Neural progenitor cell (in vitro differentiated cells): Measurements from ENCODE around the gene RPL12. TPM values are rescaled to one million over a fixed set of nuclear protein-coding genes. Genes with fewer than 3 reads are reported as not detected.

ENCODE experiments used
- DNase-seq: peaks from one replicate; pipeline ENCODE4 v3.0.0-alpha.2; 2016; ENCODE audit warnings: low spot score
- H2AFZ ChIP-seq: fragments of 200-600 bp; sonication (generic); replicated peaks from 2 replicates; pipeline ENCODE4 v1.6.1; 2016; ENCODE audit warnings: antibody characterized with exemption
- H3F3A ChIP-seq: fragments of 200-600 bp; sonication (generic); 2 replicates; pipeline ENCODE4 v1.6.1; 2016; ENCODE audit warnings: antibody characterized with exemption, low read depth
- H3K27ac ChIP-seq: fragments of 200-600 bp; sonication (generic); 2 replicates; pipeline ENCODE4 v1.5.1; 2016; ENCODE audit warnings: mild to moderate bottlenecking
- H3K27me3 ChIP-seq: fragments of 200-600 bp; sonication (generic); 2 replicates; pipeline ENCODE4 v1.6.1; 2016; ENCODE audit warnings: mild to moderate bottlenecking, moderate library complexity
- H3K36me3 ChIP-seq: fragments of 200-600 bp; sonication (generic); 2 replicates; pipeline ENCODE4 v1.5.1; 2016
- H3K4me1 ChIP-seq: fragments of 200-600 bp; sonication (generic); 2 replicates; pipeline ENCODE4 v1.6.1; 2016; ENCODE audit warnings: mixed run types
- H3K4me2 ChIP-seq: fragments of 200-600 bp; sonication (generic); 2 replicates; pipeline ENCODE4 v1.6.1; 2016
- H3K4me3 ChIP-seq: fragments of 200-600 bp; sonication (generic); 2 replicates; pipeline ENCODE4 v1.5.1; 2016
- H3K79me2 ChIP-seq: fragments of 200-600 bp; sonication (generic); 2 replicates; pipeline ENCODE4 v1.6.1; 2016; ENCODE audit warnings: low read depth
- H3K9ac ChIP-seq: fragments of 200-600 bp; sonication (generic); 2 replicates; pipeline ENCODE4 v1.6.1; 2016
- H3K9me3 ChIP-seq: fragments of 200-600 bp; sonication (generic); 2 replicates; pipeline ENCODE4 v1.5.1; 2016; ENCODE audit warnings: low read depth
- H4K20me1 ChIP-seq: fragments of 200-600 bp; sonication (generic); 2 replicates; pipeline ENCODE4 v1.6.1; 2016; ENCODE audit warnings: low read depth
- H3K27ac Mint-ChIP-seq: 3 replicates; pipeline ENCODE4 v1.8.0; 2021; ENCODE audit warnings: mixed read lengths
- H3K27me3 Mint-ChIP-seq: 2 replicates; pipeline ENCODE4 v1.8.0; 2022; ENCODE audit warnings: low read depth, mild to moderate bottlenecking, inconsistent platforms, moderate library complexity, mixed read lengths; ENCODE audit not compliant: insufficient read depth
- H3K36me3 Mint-ChIP-seq: 3 replicates; pipeline ENCODE4 v1.8.0; 2021; ENCODE audit warnings: mixed read lengths
- H3K4me1 Mint-ChIP-seq: 3 replicates; pipeline ENCODE4 v1.8.0; 2021; ENCODE audit warnings: mixed read lengths
- H3K4me3 Mint-ChIP-seq: 3 replicates; pipeline ENCODE4 v1.8.0; 2021; ENCODE audit warnings: mild to moderate bottlenecking, moderate library complexity, mixed read lengths
- H3K9me3 Mint-ChIP-seq: 3 replicates; pipeline ENCODE4 v1.8.0; 2020; ENCODE audit warnings: mixed read lengths
- EZH2 ChIP-seq: fragments of 200-600 bp; sonication (generic); IDR thresholded peaks from 2 replicates; pipeline ENCODE4 v1.6.1; 2017; ENCODE audit warnings: antibody characterized with exemption, mild to moderate bottlenecking, moderate library complexity
- EZH2phosphoT487 ChIP-seq: fragments of 200-600 bp; sonication (generic); IDR thresholded peaks from 2 replicates; pipeline ENCODE4 v1.6.1; 2017; ENCODE audit warnings: antibody characterized with exemption
- total RNA-seq: library from RNA; depleted of rRNA; stranded (reverse); fragments of >200 nt; gene quantifications from 2 replicates; pipeline ENCODE4 v1.2.3, GENCODE V29; 2015; ENCODE audit warnings: low replicate concordance
- TF ChIP-seq, protein P1 (sequence below): fragments of 200-600 bp; sonication (generic); IDR thresholded peaks from 2 replicates; pipeline ENCODE4 v1.5.1; 2017; ENCODE audit warnings: antibody characterized with exemption, mild to moderate bottlenecking

The RPL12 gene
- total RNA-seq, 1 donor from 2014 or later: 2,064 TPM

DNA sequence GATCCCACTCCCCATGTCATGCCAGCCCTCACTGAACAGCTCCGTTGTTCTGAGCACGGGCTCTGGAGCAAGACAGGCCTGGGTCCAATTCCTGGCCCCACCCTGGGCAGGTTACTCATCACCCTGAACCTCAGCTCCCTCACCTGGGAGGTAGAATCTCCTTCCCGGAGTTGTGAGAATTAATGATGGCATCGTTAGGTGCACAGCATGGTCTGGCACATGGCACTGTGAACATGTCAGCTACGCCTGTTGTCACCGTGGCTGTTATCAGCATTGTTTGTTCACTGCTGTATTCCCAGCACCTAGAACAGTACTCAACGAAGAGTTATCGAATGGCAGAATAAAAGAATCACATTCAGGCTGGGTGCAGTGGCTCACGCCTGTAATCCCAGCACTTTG, 43.1 kb upstream of the RPL12 start:
- Mint-ChIP-seq H3K27me3 (peaks cover 6% of the 10 kb centered on the region), H3K27ac (no peak overlapping the region), H3K36me3 (peaks cover 2% of the 10 kb centered on the region), H3K4me3 (no peak overlapping the region), H3K9me3 (no peaks in the 10 kb centered on the region), H3K4me1 (peaks cover 30% of the 10 kb centered on the region)
- no peak for DNase-seq
- H3K79me2 ChIP-seq: no peaks in the 10 kb centered on the region
- no peak overlapping the region for H3K4me2 ChIP-seq
- no peak overlapping the region for H2AFZ ChIP-seq
- H4K20me1 ChIP-seq: peaks cover 4% of the 10 kb centered on the region
- H3K4me3 ChIP-seq: no peak overlapping the region
- H3K9ac ChIP-seq: no peak overlapping the region
- no peaks in the 10 kb centered on the region for H3K9me3 ChIP-seq
- no peaks in the 10 kb centered on the region for H3F3A ChIP-seq
- H3K4me1 ChIP-seq: peaks cover 13% of the 10 kb centered on the region
- no peaks in the 10 kb centered on the region for H3K36me3 ChIP-seq
- no peaks in the 10 kb centered on the region for H3K27me3 ChIP-seq
- TF ChIP-seq EZH2phosphoT487 (no peak), EZH2 (no peak)
- TF ChIP-seq, protein P1, sequence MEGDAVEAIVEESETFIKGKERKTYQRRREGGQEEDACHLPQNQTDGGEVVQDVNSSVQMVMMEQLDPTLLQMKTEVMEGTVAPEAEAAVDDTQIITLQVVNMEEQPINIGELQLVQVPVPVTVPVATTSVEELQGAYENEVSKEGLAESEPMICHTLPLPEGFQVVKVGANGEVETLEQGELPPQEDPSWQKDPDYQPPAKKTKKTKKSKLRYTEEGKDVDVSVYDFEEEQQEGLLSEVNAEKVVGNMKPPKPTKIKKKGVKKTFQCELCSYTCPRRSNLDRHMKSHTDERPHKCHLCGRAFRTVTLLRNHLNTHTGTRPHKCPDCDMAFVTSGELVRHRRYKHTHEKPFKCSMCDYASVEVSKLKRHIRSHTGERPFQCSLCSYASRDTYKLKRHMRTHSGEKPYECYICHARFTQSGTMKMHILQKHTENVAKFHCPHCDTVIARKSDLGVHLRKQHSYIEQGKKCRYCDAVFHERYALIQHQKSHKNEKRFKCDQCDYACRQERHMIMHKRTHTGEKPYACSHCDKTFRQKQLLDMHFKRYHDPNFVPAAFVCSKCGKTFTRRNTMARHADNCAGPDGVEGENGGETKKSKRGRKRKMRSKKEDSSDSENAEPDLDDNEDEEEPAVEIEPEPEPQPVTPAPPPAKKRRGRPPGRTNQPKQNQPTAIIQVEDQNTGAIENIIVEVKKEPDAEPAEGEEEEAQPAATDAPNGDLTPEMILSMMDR: no peak
- no peak overlapping the region for H3K27ac ChIP-seq

DNA sequence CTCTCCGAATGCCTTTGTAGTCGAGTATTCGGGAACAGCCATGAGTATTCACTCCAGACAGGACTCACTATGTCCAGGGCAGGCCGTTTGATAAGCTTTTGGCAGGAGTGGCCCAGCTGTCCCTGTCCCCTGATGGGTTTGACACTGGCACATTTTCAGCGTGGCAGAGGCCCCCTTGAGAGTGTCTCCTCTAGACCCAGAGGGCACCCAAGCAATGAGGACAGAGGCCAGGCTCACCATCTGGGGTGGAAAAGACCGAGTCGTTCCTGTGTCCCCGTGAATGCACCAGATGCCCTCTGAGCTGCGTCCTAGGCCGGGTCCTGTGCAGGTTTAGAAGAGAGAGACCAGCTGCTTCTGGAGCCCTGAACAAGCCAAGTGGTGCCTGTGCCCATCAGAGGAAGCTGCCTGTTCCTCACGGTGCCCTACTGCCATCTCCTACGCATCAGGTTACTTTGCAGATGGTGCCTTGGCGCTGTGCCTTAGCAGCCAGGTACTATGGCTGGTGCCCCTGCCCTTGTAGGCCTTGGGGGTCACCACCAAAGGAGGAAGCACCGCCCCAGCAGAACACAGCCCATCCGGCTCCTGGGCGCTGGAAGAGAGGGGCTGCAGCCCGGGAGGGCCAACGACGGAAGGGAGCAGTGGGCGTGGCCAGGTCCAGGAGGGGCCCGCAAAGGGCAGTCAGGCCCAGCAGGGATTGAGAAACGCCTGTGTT, 42.5 kb upstream of the RPL12 start:
- Histone ChIP-seq H3K36me3 (no peaks in the 10 kb centered on the region), H3K4me1 (peaks cover 13% of the 10 kb centered on the region), H3K4me2 (no peak overlapping the region), H3K79me2 (no peaks in the 10 kb centered on the region), H4K20me1 (peaks cover 4% of the 10 kb centered on the region), H3K27me3 (no peaks in the 10 kb centered on the region), H3K27ac (no peak overlapping the region), H3K4me3 (no peak overlapping the region), H3K9ac (no peak overlapping the region), H3K9me3 (no peaks in the 10 kb centered on the region), H3F3A (no peaks in the 10 kb centered on the region), H2AFZ (no peak overlapping the region)
- peaks cover 33% of the 10 kb centered on the region for H3K4me1 Mint-ChIP-seq
- DNase-seq: no peak
- peaks cover 6% of the 10 kb centered on the region for H3K27me3 Mint-ChIP-seq
- H3K36me3 Mint-ChIP-seq: peaks cover 3% of the 10 kb centered on the region
- no peak overlapping the region for H3K4me3 Mint-ChIP-seq
- no peaks in the 10 kb centered on the region for H3K9me3 Mint-ChIP-seq
- peak overlapping the region; percentile 66 for H3K27ac Mint-ChIP-seq
- TF ChIP-seq EZH2: no peak
- TF ChIP-seq, protein P1: no peak
- TF ChIP-seq EZH2phosphoT487: no peak

DNA sequence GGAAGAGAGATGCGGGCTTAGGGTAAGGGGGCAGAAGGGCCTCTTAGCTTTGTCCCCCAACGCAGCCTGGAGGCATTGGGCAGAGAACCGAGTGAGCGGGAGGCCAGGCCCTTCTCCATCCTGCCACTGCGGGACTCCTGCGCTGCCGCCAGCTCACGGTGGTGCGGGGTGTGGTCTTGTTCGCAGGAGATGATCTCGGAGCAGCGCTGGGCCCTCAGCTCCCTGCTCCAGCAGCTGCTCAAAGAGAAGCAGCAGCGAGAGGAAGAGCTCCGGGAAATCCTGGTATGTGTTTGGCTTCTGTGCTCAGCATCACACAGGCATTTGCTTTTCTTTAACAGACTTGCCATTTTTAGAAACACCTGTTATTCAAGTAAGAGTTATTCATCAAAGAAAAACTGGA, 41.4 kb upstream of the RPL12 start:
- Histone ChIP-seq H4K20me1 (peaks cover 4% of the 10 kb centered on the region), H3K9me3 (no peaks in the 10 kb centered on the region), H3K79me2 (no peaks in the 10 kb centered on the region), H3K27me3 (no peaks in the 10 kb centered on the region), H3K4me2 (peak overlapping the region; percentile 47), H3K4me1 (peaks cover 13% of the 10 kb centered on the region), H3K27ac (no peak overlapping the region), H3K4me3 (no peak overlapping the region), H2AFZ (no peak overlapping the region), H3K36me3 (no peaks in the 10 kb centered on the region), H3F3A (no peaks in the 10 kb centered on the region), H3K9ac (no peak overlapping the region)
- Mint-ChIP-seq H3K4me1 (peaks cover 33% of the 10 kb centered on the region), H3K27me3 (peaks cover 6% of the 10 kb centered on the region), H3K27ac (peak overlapping the region; percentile 60), H3K4me3 (no peak overlapping the region), H3K9me3 (no peaks in the 10 kb centered on the region), H3K36me3 (peaks cover 4% of the 10 kb centered on the region)
- TF ChIP-seq EZH2phosphoT487 (no peak), EZH2 (no peak)
- TF ChIP-seq, protein P1: no peak
- DNase-seq: no peak
